OCI-LY7 (cell line): ENCODE results near the gene FKBP10. TPM values are rescaled to one million over a fixed set of nuclear protein-coding genes. Genes with fewer than 3 reads are reported as not detected.

Source experiments
- BruUV-seq: library from RNA; stranded (reverse); fragments of 400-500 nt; replicated peaks from 2 replicates; lab custom pipeline; 2021; lab: Mats Ljungman, UMichigan
- CTCF ChIA-PET: fragments of 300-600 bp; sonication (Branson Sonifier 250); formaldehyde crosslinking; loops from one replicate; lab custom pipeline; 2022; ENCODE audit warnings: antibody characterized with exemption; ENCODE audit not compliant: unreplicated experiment; lab: Charles Lee
- POLR2A ChIA-PET: fragments of 300-600 bp; sonication (Branson Sonifier 250); formaldehyde crosslinking; loops from one replicate; lab custom pipeline; 2022; ENCODE audit warnings: antibody characterized with exemption; lab: Charles Lee
- DNase-seq: peaks from one replicate; pipeline ENCODE4 v3.0.0-alpha.2; 2015; ENCODE audit warnings: low spot score
- H2AFZ ChIP-seq: fragments of 200-600 bp; sonication (generic), shearing (Covaris generic); 2 replicates; pipeline ENCODE4 v1.6.1; 2014; ENCODE audit warnings: mild to moderate bottlenecking, antibody characterized with exemption, low read length, moderate library complexity
- H3K27ac ChIP-seq: fragments of 200-600 bp; sonication (generic); 2 replicates; pipeline ENCODE4 v1.5.1; 2014; ENCODE audit warnings: mixed run types, low read depth, mild to moderate bottlenecking, moderate library complexity, low read length, inconsistent platforms; ENCODE audit not compliant: poor library complexity, severe bottlenecking
- H3K36me3 ChIP-seq: fragments of 200-600 bp; sonication (generic); 2 replicates; pipeline ENCODE4 v1.6.1; 2014; ENCODE audit warnings: mild to moderate bottlenecking, antibody characterized with exemption, low read length, moderate library complexity, mixed read lengths; ENCODE audit not compliant: insufficient read depth
- H3K4me1 ChIP-seq: fragments of 200-600 bp; sonication (generic); 2 replicates; pipeline ENCODE4 v1.5.1; 2014; ENCODE audit warnings: mild to moderate bottlenecking, low read length; ENCODE audit not compliant: insufficient read depth, poor library complexity, severe bottlenecking
- H3K4me2 ChIP-seq: fragments of 200-600 bp; sonication (generic); 2 replicates; pipeline ENCODE4 v1.6.1; 2014; ENCODE audit warnings: mild to moderate bottlenecking, low read length
- H3K4me3 ChIP-seq: fragments of 200-600 bp; sonication (generic); 2 replicates; pipeline ENCODE4 v1.5.1; 2014; ENCODE audit warnings: mild to moderate bottlenecking, low read depth, low read length; ENCODE audit not compliant: poor library complexity, severe bottlenecking
- H3K79me2 ChIP-seq: fragments of 200-600 bp; sonication (generic); 2 replicates; pipeline ENCODE4 v1.6.1; 2016; ENCODE audit warnings: low read depth, mild to moderate bottlenecking, low read length, moderate library complexity, mixed read lengths; ENCODE audit not compliant: insufficient read depth
- H3K9me2 ChIP-seq: fragments of 200-600 bp; sonication (generic); 2 replicates; pipeline ENCODE4 v1.6.1; 2016; ENCODE audit warnings: mild to moderate bottlenecking, low read length, mixed read lengths; ENCODE audit not compliant: insufficient read depth
- H3K9me3 ChIP-seq: fragments of 200-600 bp; sonication (generic); 2 replicates; pipeline ENCODE4 v1.6.1; 2014; ENCODE audit warnings: mild to moderate bottlenecking, mixed run types, low read length, mixed read lengths
- H4K20me1 ChIP-seq: fragments of 200-600 bp; sonication (generic); 2 replicates; pipeline ENCODE4 v1.6.1; 2014; ENCODE audit warnings: mild to moderate bottlenecking, antibody characterized with exemption, low read length, moderate library complexity, mixed read lengths; ENCODE audit not compliant: insufficient read depth
- CTCF ChIP-seq: fragments of 200-600 bp; sonication (generic); conservative IDR thresholded peaks from 2 replicates; pipeline ENCODE4 v1.5.1; 2014; ENCODE audit warnings: mild to moderate bottlenecking, antibody characterized with exemption, low read length, moderate library complexity, mixed read lengths
- EZH2phosphoT487 ChIP-seq: fragments of 200-600 bp; sonication (generic); IDR thresholded peaks from 2 replicates; pipeline ENCODE4 v1.6.1; 2018; ENCODE audit warnings: low read depth, borderline replicate concordance, mild to moderate bottlenecking, mixed run types, antibody characterized with exemption, low read length, moderate library complexity, mixed read lengths
- intact Hi-C: fragments of 100-400 bp; cut with micrococcal nuclease; formaldehyde crosslinking; loops from one replicate; pipeline ENCODE4 v1.10.0; 2022; ENCODE audit not compliant: unreplicated experiment
- total RNA-seq, 2 experiments: library from RNA; depleted of rRNA in 1 of 2; stranded (reverse); fragments of >200 nt in 1 of 2; shearing (Covaris generic) in 1 of 2; gene quantifications; 2 replicates each; pipeline ENCODE4 v1.2.3, GENCODE V29; 2014 to 2022

Gene FKBP10
- total RNA-seq, 2 experiments from 2014 or later, result 1.5 to 7.8 TPM

- Histone ChIP-seq H3K27ac (no peak overlapping the region), H3K36me3 (peaks cover 9% of the 10 kb centered on the region; the same call in 1 of the 2 replicates), H3K4me1 (peaks cover 21% of the 10 kb centered on the region), H3K4me2 (no peak overlapping the region), H3K9me2 (no peaks in the 10 kb centered on the region), H2AFZ (no peak overlapping the region), H4K20me1 (peaks cover 10% of the 10 kb centered on the region; the same call in 1 of the 2 replicates), H3K79me2 (peaks cover 82% of the 10 kb centered on the region), H3K4me3 (no peak overlapping the region), H3K9me3 (no peaks in the 10 kb centered on the region)
- intact Hi-C loops, result no loop called here
- DNase-seq, result no peak
- POLR2A ChIA-PET, result interaction anchor here (0.5 to 0.6 kb wide), 2 partner anchors 15 to 114 kb away, joined by 3 to 4 read pairs; no protein-coding TSS in a partner anchor
- no TSS peak for BruUV-seq
- CTCF ChIA-PET, result no interaction called here
- TF ChIP-seq EZH2phosphoT487 (no peak), CTCF (no peak)
Observed at GRCh38 chr17:41860254-41860931, 47.6 kb downstream of the FKBP10 start.

GRCh38 chr17:41863074-41863848 is 50.5 kb downstream of the FKBP10 start:
- Histone ChIP-seq H3K36me3 (peaks cover 19% of the 10 kb centered on the region), H3K4me1 (peaks cover 21% of the 10 kb centered on the region), H3K9me3 (no peaks in the 10 kb centered on the region), H3K9me2 (no peaks in the 10 kb centered on the region), H3K79me2 (peaks cover 63% of the 10 kb centered on the region), H3K4me3 (peak overlapping the region; percentile 92), H2AFZ (no peak overlapping the region), H3K27ac (no peak overlapping the region), H3K4me2 (peak overlapping the region; percentile 97), H4K20me1 (peaks cover 10% of the 10 kb centered on the region; the same call in 1 of the 2 replicates)
- intact Hi-C loops, result no loop called here
- ChIA-PET POLR2A (interaction anchor here (0.6 to 2.6 kb wide), 3 partner anchors 11 to 287 kb away, joined by 3 to 11 read pairs (median 9); no protein-coding TSS in a partner anchor), CTCF (interaction anchor here (0.6 kb wide), 1 partner anchor 756 kb away, joined by 3 read pairs; no protein-coding TSS in a partner anchor)
- TF ChIP-seq CTCF (no peak), EZH2phosphoT487 (no peak)
- no TSS peak for BruUV-seq
- DNase-seq, result no peak
